H1 (cell line): ENCODE results near the gene MLN. TPM values are rescaled to one million over a fixed set of nuclear protein-coding genes. Genes with fewer than 3 reads are reported as not detected.

Source experiments
- CTCF ChIA-PET: fragments of 300-600 bp; sonication (Branson Sonifier 250); formaldehyde crosslinking; loops from one replicate; lab custom pipeline; 2021; ENCODE audit not compliant: partially characterized antibody; lab: Charles Lee
- POLR2A ChIA-PET: fragments of 300-600 bp; sonication (Branson Sonifier 250); formaldehyde crosslinking; loops from one replicate; lab custom pipeline; 2021; ENCODE audit warnings: inconsistent platforms; ENCODE audit not compliant: partially characterized antibody; lab: Charles Lee
- DNase-seq, 2 experiments: peaks; one replicate each; pipeline versions ENCODE4 v3.0.0 to v3.0.0-alpha.2; 2010 to 2022; ENCODE audit warnings: low spot score in 2 of 2, low read depth in 1 of 2, mixed read lengths in 1 of 2
- FAIRE-seq: peaks from 2 replicates; lab custom pipeline; 2011; peaks lifted over from hg19 to GRCh38; lab: Jason Lieb, UNC
- H2AFZ ChIP-seq: 2 replicates; pipeline ENCODE4 v1.8.1; 2012; ENCODE audit warnings: low read length, inconsistent platforms
- H2AK5ac ChIP-seq: 2 replicates; pipeline ENCODE4 v1.6.1; 2013; ENCODE audit warnings: low read depth, low read length
- H2BK120ac ChIP-seq: replicated peaks from 2 replicates; pipeline ENCODE3; 2013; ENCODE audit warnings: low read depth, low read length, inconsistent platforms
- H2BK12ac ChIP-seq: 2 replicates; pipeline ENCODE4 v1.6.1; 2013; ENCODE audit warnings: low read depth, low read length
- H2BK15ac ChIP-seq: 2 replicates; pipeline ENCODE4 v1.6.1; 2013; ENCODE audit warnings: low read length
- H2BK20ac ChIP-seq: 2 replicates; pipeline ENCODE4 v1.6.1; 2013; ENCODE audit warnings: low read length
- H2BK5ac ChIP-seq: 2 replicates; pipeline ENCODE4 v1.6.1; 2013; ENCODE audit warnings: low read depth, low read length
- H3K14ac ChIP-seq: 2 replicates; pipeline ENCODE4 v1.6.1; 2013; ENCODE audit warnings: inconsistent platforms; ENCODE audit not compliant: insufficient read length
- H3K18ac ChIP-seq: 2 replicates; pipeline ENCODE4 v1.6.1; 2013; ENCODE audit warnings: low read length; ENCODE audit errors: extremely low read depth
- H3K23ac ChIP-seq: 2 replicates; pipeline ENCODE4 v1.6.1; 2013; ENCODE audit warnings: inconsistent platforms; ENCODE audit not compliant: insufficient read length
- H3K23me2 ChIP-seq: 2 replicates; pipeline ENCODE4 v1.6.1; 2013; ENCODE audit warnings: low read depth, low read length
- H3K27ac ChIP-seq: 2 replicates; pipeline ENCODE4 v1.6.1; 2011; ENCODE audit warnings: low read depth, low read length, inconsistent platforms
- H3K27me3 ChIP-seq, 4 experiments: replicated peaks in 1 of 4; 1 replicate in 1 of 4; 2 replicates in 3 of 4; pipeline versions ENCODE4 v1.6.1 to v1.8.1; 2011 to 2013; ENCODE audit warnings: low read length in 3 of 4, mild to moderate bottlenecking in 3 of 4, inconsistent platforms in 2 of 4, mixed read lengths in 2 of 4, moderate library complexity in 1 of 4; ENCODE audit not compliant: control insufficient read depth in 3 of 4, insufficient read depth in 3 of 4; ENCODE audit errors: extremely low read depth in 1 of 4
- H3K36me3 ChIP-seq, 4 experiments: 2 replicates each; pipeline versions ENCODE4 v1.6.1 to v1.8.1; 2011 to 2013; ENCODE audit warnings: mild to moderate bottlenecking in 4 of 4, low read length in 3 of 4, moderate library complexity in 2 of 4, control low read depth in 1 of 4, inconsistent platforms in 1 of 4; ENCODE audit not compliant: insufficient read depth in 4 of 4, control insufficient read depth in 2 of 4
- H3K4ac ChIP-seq: replicated peaks from 2 replicates; pipeline ENCODE3; 2013; ENCODE audit warnings: low read length, low read depth, mixed read lengths, inconsistent platforms; ENCODE audit not compliant: insufficient read length
- H3K4me1 ChIP-seq, 4 experiments: replicated peaks in 1 of 4; 1 replicate in 1 of 4; 2 replicates in 3 of 4; pipeline versions ENCODE4 v1.6.1 to v1.8.1; 2011 to 2013; ENCODE audit warnings: low read length in 3 of 4, inconsistent platforms in 2 of 4, mixed read lengths in 1 of 4; ENCODE audit not compliant: insufficient read depth in 4 of 4, control insufficient read depth in 3 of 4
- H3K4me2 ChIP-seq, 2 experiments: 2 replicates each; pipeline versions ENCODE4 v1.6.1 to v1.8.1; 2011 to 2013; ENCODE audit warnings: low read depth in 2 of 2, low read length in 2 of 2, control low read depth in 1 of 2, inconsistent platforms in 1 of 2, mild to moderate bottlenecking in 1 of 2; ENCODE audit not compliant: insufficient read depth in 1 of 2
- H3K4me3 ChIP-seq, 4 experiments: fragments of 200-600, 300-600 bp in 1 of 4; sonication (generic), shearing (Covaris generic), sonication (Bioruptor Twin) in 1 of 4; 2 replicates each; pipeline versions ENCODE4 v1.5.1 to v1.8.1; 2011 to 2016; ENCODE audit warnings: low read length in 4 of 4, low read depth in 3 of 4, control low read depth in 2 of 4, inconsistent platforms in 2 of 4, mild to moderate bottlenecking in 2 of 4, mixed read lengths in 1 of 4, moderate library complexity in 1 of 4; ENCODE audit not compliant: insufficient read depth in 2 of 4; ENCODE audit errors: extremely low read depth in 1 of 4
- H3K56ac ChIP-seq: replicated peaks from 2 replicates; pipeline ENCODE3; 2013; ENCODE audit warnings: low read depth, mild to moderate bottlenecking, mixed read lengths, low read length, inconsistent platforms; ENCODE audit not compliant: insufficient read length
- H3K79me1 ChIP-seq: 2 replicates; pipeline ENCODE4 v1.6.1; 2013; ENCODE audit warnings: low read depth, low read length, control low read depth
- H3K79me2 ChIP-seq, 2 experiments: 2 replicates each; pipeline versions ENCODE4 v1.6.1 to v1.8.1; 2012 to 2013; ENCODE audit warnings: low read length in 2 of 2, mild to moderate bottlenecking in 2 of 2, inconsistent platforms in 1 of 2; ENCODE audit not compliant: insufficient read depth in 2 of 2, control insufficient read depth in 1 of 2
- H3K9ac ChIP-seq, 4 experiments: replicated peaks in 1 of 4; 1 replicate in 1 of 4; 2 replicates in 3 of 4; pipeline versions ENCODE4 v1.6.1 to v1.8.1; 2011 to 2013; ENCODE audit warnings: low read depth in 3 of 4, low read length in 3 of 4, control low read depth in 2 of 4, mild to moderate bottlenecking in 2 of 4, moderate library complexity in 2 of 4, inconsistent platforms in 1 of 4; ENCODE audit errors: extremely low read depth in 1 of 4
- H3K9me3 ChIP-seq, 2 experiments: 2 replicates each; pipeline versions ENCODE4 v1.6.1 to v1.8.1; 2012 to 2013; ENCODE audit warnings: mild to moderate bottlenecking in 2 of 2, moderate library complexity in 2 of 2, control low read depth in 1 of 2, inconsistent platforms in 1 of 2, low read depth in 1 of 2, low read length in 1 of 2, mixed read lengths in 1 of 2; ENCODE audit not compliant: insufficient read depth in 2 of 2
- H4K20me1 ChIP-seq, 2 experiments: replicated peaks in 1 of 2; 2 replicates each; pipeline versions ENCODE3 to v1.8.1; 2011 to 2013; ENCODE audit warnings: inconsistent platforms in 2 of 2, low read length in 2 of 2, mild to moderate bottlenecking in 1 of 2; ENCODE audit not compliant: insufficient read depth in 2 of 2, control insufficient read depth in 1 of 2
- H4K5ac ChIP-seq: 2 replicates; pipeline ENCODE4 v1.6.1; 2013; ENCODE audit warnings: low read length, low read depth, mixed read lengths, inconsistent platforms; ENCODE audit not compliant: insufficient read length
- H4K8ac ChIP-seq: 2 replicates; pipeline ENCODE4 v1.8.0; 2013; ENCODE audit warnings: mild to moderate bottlenecking, moderate library complexity, low read length, inconsistent platforms; ENCODE audit not compliant: insufficient read depth; ENCODE audit errors: extremely low read depth
- H4K91ac ChIP-seq: replicated peaks from 2 replicates; pipeline ENCODE3; 2013; ENCODE audit warnings: low read length, mixed read lengths, inconsistent platforms; ENCODE audit not compliant: insufficient read length
- ASH2L ChIP-seq: fragments of 200-600, 300-600 bp; sonication (generic); IDR thresholded peaks from one replicate; pipeline ENCODE4 v1.7.1; 2017; ENCODE audit warnings: low read length
- BCL11A ChIP-seq, 2 experiments: IDR thresholded peaks; one replicate each; pipeline ENCODE4 v1.6.1; 2011; ENCODE audit warnings: low read depth in 2 of 2, low read length in 2 of 2, mild to moderate bottlenecking in 2 of 2
- BRCA1 ChIP-seq: IDR thresholded peaks from 2 replicates; pipeline ENCODE4 v1.6.1; 2012; ENCODE audit warnings: low read depth, low read length, improper control_type of control experiment
- CHD1 ChIP-seq: IDR thresholded peaks from 2 replicates; pipeline ENCODE4 v1.6.1; 2012; ENCODE audit warnings: low read depth, low read length, improper control_type of control experiment
- CTBP2 ChIP-seq: IDR thresholded peaks from 2 replicates; pipeline ENCODE4 v1.7.0; 2011; ENCODE audit warnings: borderline replicate concordance, mild to moderate bottlenecking, moderate library complexity, mixed read lengths, low read length; ENCODE audit not compliant: insufficient read depth, insufficient read length
- HDAC6 ChIP-seq: IDR thresholded peaks from one replicate; pipeline ENCODE4 v1.7.1; 2012; ENCODE audit warnings: low read depth, mild to moderate bottlenecking, inconsistent platforms, low read length, moderate library complexity
- KDM4A ChIP-seq: IDR thresholded peaks from one replicate; pipeline ENCODE4 v1.7.1; 2012; ENCODE audit warnings: low read depth, mild to moderate bottlenecking, moderate library complexity, low read length, inconsistent platforms; ENCODE audit not compliant: severe bottlenecking
- MAFK ChIP-seq: IDR thresholded peaks from 2 replicates; pipeline ENCODE4 v1.6.1; 2012; ENCODE audit warnings: low read depth, mild to moderate bottlenecking, improper control_type of control experiment, low read length
- MAX ChIP-seq: IDR thresholded peaks from 2 replicates; pipeline ENCODE4 v1.6.1; 2012; ENCODE audit warnings: inconsistent platforms
- RXRA ChIP-seq: IDR thresholded peaks from 2 replicates; pipeline ENCODE4 v1.6.1; 2011; ENCODE audit warnings: low read depth, mild to moderate bottlenecking, low read length, moderate library complexity; ENCODE audit not compliant: insufficient read depth
- WGBS, 2 experiments: shearing (Covaris generic) in 1 of 2; methylation state at CpG; one replicate each; pipeline versions ENCODE4 v1.1.6 to v1.1.7; 2013 to 2015; ENCODE audit warnings: low lambda C conversion rate in 2 of 2, mixed read lengths in 2 of 2, inconsistent platforms in 1 of 2, low coverage in 1 of 2, missing lambda C conversion rate in 1 of 2; ENCODE audit not compliant: insufficient replicate concordance in 2 of 2, insufficient coverage in 1 of 2, insufficient read length in 1 of 2; ENCODE audit errors: extremely low coverage in 1 of 2, missing lambda C conversion rate in 1 of 2; 5-methylcytosine and 5-hydroxymethylcytosine counted together
- polyA plus RNA-seq, 7 experiments: library from polyadenylated mRNA; depleted of rRNA in 3 of 7; stranded (reverse) in 5 of 7; unstranded in 2 of 7; fragments of >200 nt in 5 of 7; fragments of 200-250 nt in 2 of 7; gene quantifications; 1 replicate in 5 of 7; 2 replicates in 1 of 7; 4 replicates in 1 of 7; pipeline versions ENCODE4 v1.2.1 to v1.2.3, GENCODE V29; 2011 to 2013; ENCODE audit warnings: missing spikeins in 2 of 7, mixed read lengths in 2 of 7
- total RNA-seq: library from RNA; stranded (reverse); fragmentation: NEBNext Ultra II Directional; extraction: Animal tissue kit (Norgen Biotek cat#: 25700); gene quantifications from 2 replicates; pipeline ENCODE4 v1.2.1, GENCODE V29; 2021
- TF ChIP-seq, protein P1 (sequence below), 3 experiments: IDR thresholded peaks; 1 replicate in 2 of 3; 2 replicates in 1 of 3; pipeline versions ENCODE4 v1.5.1 to v1.6.1; 2011; ENCODE audit warnings: low read length in 3 of 3, mild to moderate bottlenecking in 3 of 3, inconsistent platforms in 2 of 3, low read depth in 1 of 3, moderate library complexity in 1 of 3; ENCODE audit not compliant: insufficient read depth in 1 of 3; ENCODE audit errors: control extremely low read depth in 1 of 3

MLN gene
- total and polyA plus RNA-seq, 2 of the 8 experiments (the other 6 are each of a cell fraction or from before 2014, with no cell fraction given): not detected

GRCh38 chr6:33761581-33761921, 42.3 kb downstream of the MLN start:
- H3K27ac ChIP-seq: no peak overlapping the region
- H3K27me3 ChIP-seq: no peaks in the 10 kb centered on the region
- H3K56ac ChIP-seq: no peak overlapping the region
- peaks cover 0 to 3% (median 0%) of the 10 kb centered on the region in 4 experiments; a peak in 2 of 7 replicates for H3K4me1 ChIP-seq
- no peak overlapping the region for H4K5ac ChIP-seq
- no peaks in the 10 kb centered on the region for H3K9me3 ChIP-seq
- H3K4ac ChIP-seq: no peak overlapping the region
- CTCF ChIA-PET: interaction anchor here (0.7 to 12.1 kb wide), 29 partner anchors 12 to 394 kb away, joined by 3 to 171 read pairs (median 4); partner anchors contain the start of genes IP6K3 and UQCC2
- no peak overlapping the region for H3K4me3 ChIP-seq
- no peak overlapping the region for H3K9ac ChIP-seq
- H2AK5ac ChIP-seq: no peak overlapping the region
- no peak overlapping the region for H2BK20ac ChIP-seq
- no peak overlapping the region for H2BK12ac ChIP-seq
- no peaks in the 10 kb centered on the region for H3K23me2 ChIP-seq
- H4K8ac ChIP-seq: no peak overlapping the region
- H3K79me1 ChIP-seq: no peaks in the 10 kb centered on the region
- no peak overlapping the region for H2BK120ac ChIP-seq
- no peaks in the 10 kb centered on the region for H3K36me3 ChIP-seq
- DNase-seq (no peak), FAIRE-seq (no peak)
- no peak overlapping the region for H2AFZ ChIP-seq
- H2BK15ac ChIP-seq: no peak overlapping the region; the same call in 1 of the 2 replicates
- POLR2A ChIA-PET: interaction anchor here (1.6 to 2.5 kb wide), 3 partner anchors 9 to 50 kb away, joined by 3 to 10 read pairs (median 4); partner anchors contain the start of genes IP6K3 and UQCC2
- no peak overlapping the region for H3K14ac ChIP-seq
- no peaks in the 10 kb centered on the region for H3K79me2 ChIP-seq
- H4K91ac ChIP-seq: no peak overlapping the region
- no peak overlapping the region for H2BK5ac ChIP-seq
- no peak overlapping the region for H3K23ac ChIP-seq
- no peaks in the 10 kb centered on the region for H4K20me1 ChIP-seq
- H3K18ac ChIP-seq: no peak overlapping the region; the same call in 1 of the 2 replicates
- H3K4me2 ChIP-seq: no peak overlapping the region
- WGBS, 2 experiments: 90% methylated on average over 2 of the region's 2 CpGs; no CpG with 5 or more reads in 1 of the 2 experiments
- TF ChIP-seq BCL11A (IDR thresholded peaks at IDR 0.05; ENCODE audit: low read depth in 2 of 2, low read length in 2 of 2) (no peak), KDM4A (no peak), MAX (no peak), MAFK (no peak), CTBP2 (no peak), BRCA1 (no peak), CHD1 (no peak), RXRA (no peak), ASH2L (no peak), HDAC6 (no peak)
- TF ChIP-seq, protein P1, sequence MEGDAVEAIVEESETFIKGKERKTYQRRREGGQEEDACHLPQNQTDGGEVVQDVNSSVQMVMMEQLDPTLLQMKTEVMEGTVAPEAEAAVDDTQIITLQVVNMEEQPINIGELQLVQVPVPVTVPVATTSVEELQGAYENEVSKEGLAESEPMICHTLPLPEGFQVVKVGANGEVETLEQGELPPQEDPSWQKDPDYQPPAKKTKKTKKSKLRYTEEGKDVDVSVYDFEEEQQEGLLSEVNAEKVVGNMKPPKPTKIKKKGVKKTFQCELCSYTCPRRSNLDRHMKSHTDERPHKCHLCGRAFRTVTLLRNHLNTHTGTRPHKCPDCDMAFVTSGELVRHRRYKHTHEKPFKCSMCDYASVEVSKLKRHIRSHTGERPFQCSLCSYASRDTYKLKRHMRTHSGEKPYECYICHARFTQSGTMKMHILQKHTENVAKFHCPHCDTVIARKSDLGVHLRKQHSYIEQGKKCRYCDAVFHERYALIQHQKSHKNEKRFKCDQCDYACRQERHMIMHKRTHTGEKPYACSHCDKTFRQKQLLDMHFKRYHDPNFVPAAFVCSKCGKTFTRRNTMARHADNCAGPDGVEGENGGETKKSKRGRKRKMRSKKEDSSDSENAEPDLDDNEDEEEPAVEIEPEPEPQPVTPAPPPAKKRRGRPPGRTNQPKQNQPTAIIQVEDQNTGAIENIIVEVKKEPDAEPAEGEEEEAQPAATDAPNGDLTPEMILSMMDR (IDR thresholded peaks at IDR 0.05; ENCODE audit: control extremely low read depth in 1 of 3, insufficient read depth in 1 of 3, low read depth in 1 of 3, low read length in 3 of 3): no peak
